GM19438 (cell line): ENCODE results near the gene SLC30A7.

Experiments
- ATAC-seq: cut with Tn5 transposase; IDR thresholded peaks from one replicate; pipeline ENCODE4 v1.9.1; 2021; ENCODE audit warnings: low read depth; ENCODE audit not compliant: unreplicated experiment

Gene SLC30A7

GRCh38 chr1:101017448-101017847, 121.6 kb downstream of the SLC30A7 start:
- ATAC-seq: no peak

DNA sequence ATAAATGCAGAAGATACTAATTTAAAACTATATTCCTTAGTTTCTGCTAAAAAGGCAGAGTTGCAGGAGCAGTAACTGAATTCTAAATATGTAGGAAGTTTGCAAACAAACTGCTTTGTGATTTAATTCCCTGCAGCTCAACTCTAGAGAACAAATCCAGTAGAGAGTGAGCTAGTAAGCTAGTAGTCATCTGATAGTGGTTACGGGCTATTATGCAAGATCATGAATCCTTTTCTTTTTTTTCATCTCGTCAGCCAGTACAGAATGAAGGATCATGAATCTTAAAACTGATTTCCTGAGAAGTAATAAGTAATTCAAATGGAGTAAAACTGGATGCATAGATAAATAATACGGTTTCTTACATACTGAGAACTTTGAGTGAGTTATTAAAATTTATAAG, 126.4 kb downstream of the SLC30A7 start:
- no peak for ATAC-seq

DNA sequence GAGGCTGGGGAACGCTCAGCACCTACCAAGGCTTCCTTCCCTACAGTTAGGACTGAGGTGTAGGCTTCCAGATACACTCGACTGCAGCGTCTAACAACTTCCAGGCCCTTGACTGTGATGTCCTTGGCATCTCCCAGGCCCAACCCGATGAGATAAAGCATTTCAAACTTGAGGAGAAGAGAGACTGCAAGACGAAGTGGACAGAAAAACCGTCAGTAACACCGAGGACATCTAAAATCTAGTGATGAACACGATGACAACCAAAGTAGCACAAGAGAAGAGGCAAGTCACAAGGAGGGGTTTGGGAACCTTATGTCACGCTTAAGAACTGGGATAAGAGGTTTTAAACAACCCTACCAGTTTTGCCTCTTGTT, 129.4 kb downstream of the SLC30A7 start:
- ATAC-seq: peak; percentile 22

DNA sequence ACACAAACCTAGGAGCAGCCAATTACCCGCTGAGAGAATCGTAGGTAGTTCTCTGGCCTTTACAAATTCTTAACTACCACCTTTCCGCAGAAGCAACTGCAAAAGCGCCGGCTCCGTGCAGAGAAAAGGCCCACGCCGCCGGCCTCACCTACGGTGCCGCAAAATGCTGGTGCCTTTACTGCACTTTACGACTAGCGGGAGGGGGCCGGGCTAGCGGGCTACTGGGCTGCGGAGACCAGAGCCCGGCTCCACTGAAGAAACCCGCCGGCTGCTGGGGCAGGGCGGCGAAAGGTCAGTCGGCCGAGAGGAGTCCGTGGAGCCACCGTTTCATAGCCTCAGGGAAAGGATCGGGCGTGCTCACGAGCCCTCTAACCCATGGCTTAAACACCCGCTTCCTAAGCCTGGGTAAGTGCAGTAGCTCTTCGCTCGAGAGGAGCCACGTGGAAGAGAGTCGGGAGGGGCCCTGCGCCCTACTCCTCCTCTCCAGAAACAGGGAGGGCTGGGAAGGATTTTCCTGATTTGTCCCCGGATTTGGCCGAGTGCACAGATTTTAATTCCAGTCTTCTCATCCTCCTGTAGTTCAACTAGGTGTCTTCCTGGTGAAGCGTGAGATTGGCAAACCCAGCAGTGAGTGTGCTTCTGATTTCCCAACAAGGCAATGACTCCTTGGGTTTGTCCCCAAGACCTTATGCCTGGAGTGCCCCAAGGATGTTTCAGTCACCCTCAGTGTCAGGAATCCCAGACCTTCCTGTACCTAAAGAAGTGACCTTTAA, 130.0 kb downstream of the SLC30A7 start, which contains the start of gene DPH5:
TSS of gene DPH5 (minus strand) at position 128 of the 773 bp plus-strand sequence. CDS start 341 bp downstream, outside the sequence.
- peak; percentile 72 for ATAC-seq

DNA sequence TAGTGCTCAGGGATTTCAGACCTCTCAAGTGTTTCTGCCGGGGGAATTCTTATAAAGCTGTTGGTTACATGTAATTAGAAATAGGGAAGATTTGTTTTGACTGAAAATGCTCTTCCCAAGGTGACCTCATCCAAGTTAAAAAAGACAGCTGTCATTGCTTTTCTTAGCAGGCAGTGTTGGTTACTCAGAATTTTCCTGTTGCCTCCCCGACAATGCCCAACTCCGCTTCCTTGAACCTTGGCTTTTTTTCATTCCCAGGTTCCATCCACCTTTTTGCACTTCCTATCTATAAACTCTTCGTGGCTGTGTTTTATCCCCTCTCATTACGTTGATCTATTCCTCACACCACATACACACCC, 130.5 kb downstream of the SLC30A7 start:
- no peak for ATAC-seq

- ATAC-seq: no peak
Measured at GRCh38 chr1:101027194-101027772, 131.4 kb downstream of the SLC30A7 start.

DNA sequence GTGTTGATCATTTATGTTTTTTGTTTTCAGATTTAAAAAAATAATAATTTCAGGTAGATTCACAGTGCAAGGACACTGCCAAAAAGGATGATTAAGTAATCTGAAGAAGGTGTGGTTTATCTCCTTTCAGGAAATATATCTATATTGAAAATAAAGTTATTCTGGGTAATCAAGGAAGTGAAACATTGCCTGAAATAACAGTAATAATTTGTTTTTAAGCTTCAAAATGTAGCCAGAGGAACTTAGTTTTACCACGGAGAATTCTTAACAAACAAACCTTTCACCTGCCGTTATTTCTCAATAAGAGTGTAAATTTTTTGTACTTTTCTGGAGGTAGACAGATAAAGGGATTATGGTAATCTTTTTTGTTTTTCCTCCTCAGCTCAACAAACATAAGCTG, 132.6 kb downstream of the SLC30A7 start:
- no peak for ATAC-seq

DNA sequence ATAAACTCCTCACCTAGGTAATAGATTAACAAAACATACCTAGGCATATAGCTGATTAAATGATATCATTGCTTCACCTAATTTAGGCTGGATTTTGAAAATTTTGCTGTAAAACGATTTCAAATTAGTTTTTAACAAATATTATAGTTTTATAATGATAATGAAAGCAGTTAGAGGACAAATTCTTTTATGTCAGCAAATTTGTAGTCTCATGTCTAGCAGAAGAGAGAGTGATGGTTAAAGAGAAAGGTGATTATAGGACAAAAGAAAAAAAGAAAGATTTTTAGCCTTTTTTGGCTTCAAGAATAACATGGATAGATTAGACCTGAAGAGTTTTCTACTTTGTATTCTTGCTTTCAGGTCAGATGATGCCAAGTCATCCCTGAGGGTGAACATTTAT, 133.3 kb downstream of the SLC30A7 start:
- ATAC-seq: no peak

- ATAC-seq: no peak
Measured at GRCh38 chr1:101030881-101031280, 135.0 kb downstream of the SLC30A7 start.
